ENCODE data around the gene RNF41.
"Not testable (repeated sequence)": the region's sequence is repeated elsewhere in the genome, so short reads cannot be mapped to it uniquely, and the experiment has no call there.

RNF41 gene

DNA sequence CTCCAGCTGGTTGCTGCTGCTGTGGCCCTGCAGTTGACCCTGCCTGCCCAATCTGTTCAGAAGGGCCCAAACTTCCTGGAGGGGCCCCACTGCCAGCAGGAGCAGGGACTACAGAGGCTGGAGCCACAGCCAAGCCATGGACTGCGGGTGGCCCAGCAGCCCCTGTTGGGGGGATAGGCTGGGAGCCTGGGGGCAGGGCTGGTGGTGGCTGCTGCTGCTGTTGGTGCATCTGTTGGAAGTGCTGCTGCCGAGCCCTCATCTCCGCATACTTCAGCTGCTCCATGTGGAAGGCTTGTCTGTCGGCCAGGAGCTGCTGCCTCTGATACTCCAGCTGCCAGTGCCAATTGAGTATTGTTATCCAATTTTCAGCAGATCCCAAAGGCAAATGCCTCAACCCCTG, 56.4 kb downstream of the RNF41 start:
- DNase-seq (ENCODE audit: low read depth), result no peak

DNA sequence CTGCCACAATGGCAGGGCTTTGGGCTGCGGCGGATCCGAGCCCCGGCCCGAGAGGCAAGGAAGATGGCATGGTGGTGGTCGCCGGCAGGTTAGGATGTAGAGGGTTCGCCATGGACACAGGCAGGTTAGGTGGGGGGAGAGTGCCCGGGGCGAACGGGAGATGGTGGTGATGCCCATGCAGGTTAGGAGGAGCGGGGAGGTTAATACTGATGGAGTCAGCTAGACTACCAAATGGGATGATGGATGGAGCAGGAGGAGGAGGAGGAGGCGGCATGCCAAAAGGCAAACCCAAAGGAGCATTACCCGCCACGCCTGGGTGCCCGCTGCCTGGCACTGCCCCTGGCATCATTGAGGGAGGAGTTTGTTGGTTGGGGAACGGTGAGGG, 57.4 kb downstream of the RNF41 start:
- DNase-seq (ENCODE audit: low read depth), result no peak

DNA sequence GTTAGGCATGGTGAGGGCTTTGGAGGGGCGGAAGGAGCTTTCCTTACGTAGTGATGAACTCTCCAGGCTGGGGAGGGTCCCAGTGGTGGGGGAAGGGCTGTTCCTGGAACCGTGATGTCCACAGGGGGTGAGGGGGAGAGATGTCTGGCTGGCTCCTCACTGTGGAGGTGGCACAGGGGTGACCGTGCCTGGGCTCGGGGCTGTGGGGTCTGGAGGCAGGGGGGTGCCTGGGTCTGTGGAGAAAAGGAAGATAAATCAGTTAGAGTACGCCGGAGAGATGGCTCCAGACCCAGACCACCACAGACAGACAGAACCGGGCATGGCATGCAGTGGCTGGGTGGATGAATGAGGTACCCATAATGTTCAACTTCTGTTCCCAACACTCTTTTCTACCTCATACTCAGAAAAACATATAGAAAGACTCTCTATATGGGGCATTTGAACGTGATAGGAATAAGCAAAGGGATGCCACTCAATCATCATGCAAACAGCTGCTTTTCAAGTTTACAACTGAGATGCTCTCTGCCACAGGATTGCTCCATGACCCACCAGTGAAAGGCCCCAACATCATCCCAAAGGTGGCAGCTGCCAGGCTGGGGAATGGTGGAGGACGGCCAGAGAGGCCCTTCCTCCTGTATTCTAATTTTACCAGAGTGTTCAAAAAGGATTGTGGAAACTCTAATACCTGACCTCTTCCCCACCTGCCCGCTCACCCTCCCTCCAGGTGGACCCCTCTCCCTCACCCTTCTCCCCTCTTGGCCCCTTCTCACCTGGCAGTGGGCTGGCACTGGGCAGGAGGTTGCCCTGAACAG, 58.0 kb downstream of the RNF41 start:
- no peak for DNase-seq (ENCODE audit: low read depth)

DNA sequence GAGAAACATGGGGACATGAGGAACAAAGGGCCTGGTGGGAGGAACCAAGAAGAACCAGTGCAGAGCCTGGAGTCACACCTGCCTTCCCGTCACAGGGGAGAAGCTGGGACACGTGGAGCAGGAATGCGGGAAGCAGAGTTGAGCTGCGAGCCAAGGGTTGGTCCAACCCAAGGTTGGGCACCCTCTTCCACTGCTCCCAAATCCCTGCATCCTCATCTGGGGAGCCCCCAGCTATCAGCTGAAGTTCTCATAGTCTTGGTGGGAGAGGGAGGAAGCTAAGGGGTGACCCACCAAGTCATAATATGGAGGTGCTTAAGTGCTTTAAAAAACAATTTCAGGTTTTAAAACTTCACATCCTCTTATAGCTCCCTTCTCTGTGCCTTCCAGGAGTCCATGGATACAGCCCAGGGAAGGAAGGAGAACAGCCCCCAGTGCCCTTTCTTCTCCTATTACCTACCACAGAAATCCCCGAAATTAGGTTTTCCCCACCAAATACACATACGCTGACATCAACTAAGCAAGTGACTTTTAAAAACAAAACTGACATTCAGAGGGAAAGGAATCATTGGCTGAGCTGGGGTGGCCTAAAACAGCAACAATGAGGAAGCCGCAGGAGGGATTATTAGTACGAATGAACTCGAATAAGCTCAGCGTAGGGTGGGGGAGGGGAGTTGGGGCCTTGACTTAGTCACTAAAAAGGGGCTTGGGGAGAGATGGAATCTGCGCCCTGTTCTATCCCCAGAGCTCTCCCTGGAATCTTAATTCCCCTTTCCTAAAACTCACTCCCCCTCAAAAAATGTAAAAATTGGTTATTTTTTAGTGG, 59.0 kb downstream of the RNF41 start:
- DNase-seq (ENCODE audit: low read depth), result no peak

DNA sequence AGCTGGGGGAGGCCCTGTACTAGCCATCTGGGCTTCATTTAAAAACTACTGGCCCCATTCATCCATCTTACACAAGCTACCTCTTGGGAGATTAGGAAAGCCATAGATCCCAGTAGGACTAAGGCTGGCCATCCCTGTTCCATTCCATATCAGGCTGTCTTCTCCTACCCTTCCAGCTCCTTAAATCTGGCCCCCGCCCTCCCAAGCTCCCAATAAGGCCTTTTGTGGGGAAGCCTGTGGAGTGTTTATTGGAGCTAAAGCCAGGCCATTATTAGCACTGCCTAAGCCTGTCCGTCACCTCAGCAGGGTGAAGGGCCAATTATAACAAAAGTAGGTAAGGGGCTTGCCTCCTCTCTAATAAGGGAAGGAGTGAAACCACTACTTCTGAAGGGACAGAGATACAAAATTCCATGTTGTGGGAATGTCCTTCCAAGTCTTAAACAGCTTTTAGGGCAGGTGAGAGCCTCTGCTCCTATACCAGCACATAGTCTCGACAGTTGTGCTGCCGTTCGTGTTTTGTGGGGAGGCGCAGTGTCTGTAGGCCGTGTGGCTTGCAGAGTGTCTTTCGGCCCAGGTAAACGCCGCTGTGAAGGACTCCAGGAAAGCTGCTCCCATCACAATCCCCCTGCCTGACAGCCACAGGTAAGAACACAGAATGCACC, 59.9 kb downstream of the RNF41 start:
- no peak for DNase-seq (ENCODE audit: low read depth)

DNA sequence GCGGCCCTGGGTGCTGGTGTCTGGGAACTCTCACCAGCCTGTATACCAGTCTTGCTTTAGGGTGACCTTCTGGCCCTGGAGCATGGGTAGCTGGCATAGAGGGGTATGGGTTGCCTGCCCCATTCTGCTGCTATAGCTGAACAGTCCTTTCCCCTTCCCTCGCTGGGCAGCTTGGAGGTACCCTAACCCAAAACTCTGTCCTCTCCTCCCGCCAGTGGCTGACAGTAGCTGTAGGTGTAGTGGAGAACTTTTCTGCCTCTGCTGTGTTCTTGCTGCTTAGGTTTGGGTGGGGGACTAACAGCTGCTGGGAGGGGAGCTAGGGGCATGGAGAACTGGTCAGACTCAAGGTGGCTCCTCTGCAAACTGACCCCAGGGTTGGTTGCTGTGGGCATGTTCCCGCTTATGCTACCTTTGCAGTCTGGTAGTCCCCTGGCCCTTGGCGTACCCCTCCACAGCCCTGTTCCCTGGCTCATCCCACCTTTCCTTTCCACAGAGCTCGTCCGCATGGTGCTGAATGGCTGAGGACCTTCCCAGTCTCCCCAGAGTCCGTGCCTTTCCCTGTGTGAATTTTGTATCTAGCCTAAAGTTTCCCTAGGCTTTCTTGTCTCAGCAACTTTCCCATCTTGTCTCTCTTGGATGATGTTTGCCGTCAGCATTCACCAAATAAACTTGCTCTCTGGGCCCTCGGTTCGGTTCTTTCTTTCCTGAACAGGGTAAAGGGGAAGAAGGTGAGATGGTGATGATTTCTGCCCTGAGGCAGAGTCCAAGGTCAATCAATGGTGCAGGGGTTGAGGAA, 60.6 kb downstream of the RNF41 start:
- no peak for DNase-seq (ENCODE audit: low read depth)

DNA sequence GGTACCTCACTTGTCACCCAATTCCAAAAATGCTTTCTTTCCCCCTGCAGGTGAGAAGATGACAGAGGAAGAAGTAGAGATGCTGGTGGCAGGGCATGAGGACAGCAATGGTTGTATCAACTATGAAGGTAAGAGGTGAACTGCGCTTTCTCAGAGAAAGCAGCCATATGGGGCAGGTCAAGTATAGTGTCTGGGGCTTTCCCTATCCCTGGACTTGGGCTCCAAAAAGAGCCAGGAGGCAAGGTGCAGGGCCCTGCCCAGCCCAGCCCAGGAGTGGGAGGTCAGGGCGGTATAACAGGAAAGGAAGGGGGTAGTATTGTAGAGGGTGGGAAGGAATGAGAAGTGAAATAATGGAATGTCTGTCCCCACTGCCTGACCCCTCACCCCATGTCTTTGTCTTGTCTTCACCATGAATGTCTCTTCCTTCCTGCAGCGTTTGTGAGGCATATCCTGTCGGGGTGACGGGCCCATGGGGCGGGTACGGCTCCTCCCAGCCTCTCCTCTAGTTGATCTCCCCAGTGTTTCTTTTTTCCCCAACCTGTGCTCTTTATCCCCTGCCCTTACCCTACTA, 61.4 kb downstream of the RNF41 start:
- peak; percentile 57 for DNase-seq (ENCODE audit: low read depth)

DNA sequence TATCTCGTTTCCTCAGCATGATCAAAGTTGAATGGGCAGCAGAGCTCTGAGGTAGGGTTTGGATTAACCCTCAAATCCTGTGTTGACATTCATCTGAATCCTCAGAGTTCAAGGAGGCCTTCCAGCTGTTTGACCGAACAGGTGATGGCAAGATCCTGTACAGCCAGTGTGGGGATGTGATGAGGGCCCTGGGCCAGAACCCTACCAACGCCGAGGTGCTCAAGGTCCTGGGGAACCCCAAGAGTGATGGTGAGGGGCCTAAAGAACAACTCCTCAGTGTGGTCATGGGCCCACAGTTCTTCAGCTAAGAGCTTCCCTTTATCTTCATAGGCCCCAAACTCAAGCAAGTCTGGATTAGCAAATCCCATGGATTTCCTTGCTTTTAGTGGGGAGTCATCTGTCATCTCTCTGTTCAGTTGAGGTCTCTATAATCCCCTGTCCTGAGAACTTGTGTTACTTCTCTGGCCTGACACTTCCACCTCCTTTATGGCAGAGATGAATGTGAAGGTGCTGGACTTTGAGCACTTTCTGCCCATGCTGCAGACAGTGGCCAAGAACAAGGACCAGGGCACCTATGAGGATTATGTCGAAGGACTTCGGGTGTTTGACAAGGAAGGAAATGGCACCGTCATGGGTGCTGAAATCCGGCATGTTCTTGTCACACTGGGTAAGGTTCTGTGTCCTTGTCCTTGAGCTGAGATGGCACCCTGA, 62.1 kb downstream of the RNF41 start:
- no peak for DNase-seq (ENCODE audit: low read depth)

DNA sequence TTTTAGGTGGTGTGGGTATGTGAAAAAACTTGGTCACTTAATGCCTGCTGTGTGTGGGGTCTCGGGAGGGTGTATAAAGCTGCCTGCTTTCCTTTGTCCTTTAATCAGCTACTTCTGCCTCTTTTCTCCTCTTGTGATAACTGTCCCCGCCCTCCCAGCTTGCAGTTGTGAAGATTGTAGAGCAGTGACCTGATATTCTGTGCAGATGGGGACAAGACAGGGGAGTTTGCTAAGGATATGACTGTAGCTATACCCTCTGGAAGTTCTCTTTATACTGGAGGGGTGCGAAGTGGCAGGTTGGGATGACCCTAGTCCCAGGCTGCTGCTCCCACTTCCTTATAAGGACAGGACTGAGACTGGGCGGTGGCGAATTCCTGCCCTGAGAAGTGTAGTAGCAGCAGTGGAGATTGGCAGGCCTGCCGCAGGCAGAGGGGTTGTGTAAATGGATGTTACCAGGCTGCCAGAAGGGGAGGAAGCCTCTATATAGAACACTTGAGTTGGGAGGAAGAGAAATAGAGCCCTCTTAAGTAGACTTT, 62.7 kb downstream of the RNF41 start:
- DNase-seq (ENCODE audit: low read depth), result no peak

DNA sequence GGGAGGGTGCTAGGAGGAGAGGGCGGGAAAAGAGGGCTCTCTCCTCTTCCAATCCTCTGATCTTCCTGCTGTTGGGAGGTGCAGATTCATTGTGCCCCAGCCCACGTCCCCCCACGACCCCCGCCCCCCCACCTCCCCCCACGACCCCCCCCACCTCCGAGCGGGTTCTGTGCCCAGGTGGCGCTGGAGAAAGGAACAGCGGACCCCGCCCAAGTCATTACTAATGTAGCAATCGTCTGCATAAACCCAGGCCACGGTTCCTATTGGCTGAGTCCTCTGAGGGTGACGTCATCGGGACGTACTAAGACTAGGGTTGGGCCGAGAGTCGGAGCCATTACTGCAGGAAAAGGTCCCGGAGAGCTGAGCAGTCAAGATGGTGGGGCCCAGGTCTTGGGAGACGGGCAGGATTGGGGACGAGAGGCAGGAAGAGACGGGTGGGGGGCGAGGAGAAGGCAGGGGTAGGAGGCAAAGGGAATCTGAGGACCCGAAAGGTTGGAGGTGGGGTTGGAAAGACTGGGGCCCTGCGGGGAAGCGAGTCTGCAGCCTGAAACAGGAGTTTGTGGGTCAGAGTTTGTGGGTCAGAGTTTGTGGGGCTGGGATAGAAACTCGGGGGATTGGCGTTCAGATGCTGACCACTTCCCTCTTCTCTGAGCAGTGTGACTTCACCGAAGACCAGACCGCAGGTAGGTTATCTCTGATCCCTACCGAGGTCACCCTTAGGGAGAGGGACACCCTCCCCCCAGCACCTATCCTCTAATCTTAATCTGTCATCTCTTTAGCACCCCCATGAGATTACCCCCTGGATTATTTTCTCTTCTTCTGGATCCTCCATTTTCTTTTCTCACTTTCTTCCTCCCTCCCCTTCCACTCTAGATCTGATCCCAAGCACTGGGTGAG, 63.4 kb downstream of the RNF41 start, which contains the start of gene MYL6:
Gene MYL6 (plus strand): TSS at position 331 of the 897 bp plus-strand sequence. CDS start 43 bp downstream, at position 374.
- DNase-seq (ENCODE audit: low read depth), result peak; percentile 90

DNA sequence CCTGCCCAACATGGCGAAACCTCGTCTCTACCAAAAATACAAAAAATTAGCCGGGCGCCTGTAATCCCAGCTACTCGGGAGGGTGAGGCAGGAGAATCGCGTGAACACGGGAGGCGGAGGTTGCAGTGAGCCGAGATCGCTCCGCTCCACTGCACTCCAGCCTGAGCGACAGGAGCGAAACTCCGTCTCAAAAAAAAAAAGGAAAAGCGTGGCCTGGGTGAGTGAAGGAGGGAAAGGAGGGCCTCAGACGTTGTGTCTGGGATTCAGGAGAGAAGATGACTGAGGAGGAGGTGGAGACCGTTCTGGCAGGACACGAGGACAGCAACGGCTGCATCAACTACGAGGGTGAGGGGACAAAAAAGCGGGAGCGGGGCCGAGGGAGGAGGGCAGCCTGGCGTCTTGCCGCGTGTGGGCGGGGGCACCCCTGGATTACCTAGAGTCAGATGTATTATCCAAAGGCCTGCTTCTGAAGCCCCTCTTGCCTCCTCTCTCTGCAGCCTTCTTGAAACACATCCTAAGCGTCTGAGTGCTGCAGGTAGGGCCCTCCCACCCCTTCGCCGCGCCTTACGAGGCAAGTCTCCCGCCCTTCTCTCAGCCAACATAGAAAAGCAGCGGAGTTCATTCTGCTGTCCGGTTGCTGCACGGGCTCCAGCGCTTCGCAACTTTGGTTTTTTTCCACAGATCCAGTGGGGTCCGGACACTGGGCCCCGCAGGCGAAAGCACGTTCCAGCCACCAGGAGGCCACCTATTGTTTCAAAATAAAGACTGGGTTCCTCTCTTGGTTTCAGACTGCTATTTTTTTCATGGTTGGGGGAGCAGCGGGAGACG, 64.3 kb downstream of the RNF41 start:
- peak; percentile 41 for DNase-seq (ENCODE audit: low read depth)

DNA sequence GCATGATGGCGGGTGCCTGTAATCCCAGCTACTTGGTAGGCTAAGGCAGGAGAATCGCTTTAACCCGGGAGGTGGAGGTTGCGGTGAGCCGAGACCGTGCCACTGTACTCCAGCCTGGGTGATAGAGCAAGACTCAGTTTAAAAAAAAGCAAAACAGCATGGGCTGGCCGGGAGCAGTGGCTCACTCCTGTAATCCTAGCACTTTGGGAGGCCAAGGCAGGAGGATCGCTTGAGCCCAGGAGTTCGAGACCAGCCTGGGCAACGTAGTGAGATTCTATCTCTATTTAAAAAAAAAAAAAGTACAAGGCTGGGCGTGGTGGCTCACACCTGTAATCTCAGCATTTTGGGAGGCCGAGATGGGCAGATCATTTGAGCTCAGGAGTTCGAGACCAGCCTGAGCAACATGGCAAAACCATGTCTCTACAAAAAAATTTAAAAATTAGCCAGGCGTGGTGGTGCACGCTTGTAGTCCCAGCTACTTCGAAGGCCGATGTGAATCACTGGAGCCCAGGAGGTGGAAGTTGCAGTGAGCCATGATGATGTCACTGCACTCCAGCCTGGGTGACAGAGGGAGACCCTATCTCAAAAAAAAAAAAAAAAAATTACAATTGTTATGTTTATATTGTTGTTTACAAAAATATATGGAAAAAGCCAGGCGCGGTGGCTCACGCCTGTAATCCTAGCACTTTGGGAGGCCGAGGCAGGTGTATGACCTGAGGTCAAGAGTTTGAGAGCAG, 65.1 kb downstream of the RNF41 start:
- DNase-seq (ENCODE audit: low read depth), result not testable (repeated sequence)

DNA sequence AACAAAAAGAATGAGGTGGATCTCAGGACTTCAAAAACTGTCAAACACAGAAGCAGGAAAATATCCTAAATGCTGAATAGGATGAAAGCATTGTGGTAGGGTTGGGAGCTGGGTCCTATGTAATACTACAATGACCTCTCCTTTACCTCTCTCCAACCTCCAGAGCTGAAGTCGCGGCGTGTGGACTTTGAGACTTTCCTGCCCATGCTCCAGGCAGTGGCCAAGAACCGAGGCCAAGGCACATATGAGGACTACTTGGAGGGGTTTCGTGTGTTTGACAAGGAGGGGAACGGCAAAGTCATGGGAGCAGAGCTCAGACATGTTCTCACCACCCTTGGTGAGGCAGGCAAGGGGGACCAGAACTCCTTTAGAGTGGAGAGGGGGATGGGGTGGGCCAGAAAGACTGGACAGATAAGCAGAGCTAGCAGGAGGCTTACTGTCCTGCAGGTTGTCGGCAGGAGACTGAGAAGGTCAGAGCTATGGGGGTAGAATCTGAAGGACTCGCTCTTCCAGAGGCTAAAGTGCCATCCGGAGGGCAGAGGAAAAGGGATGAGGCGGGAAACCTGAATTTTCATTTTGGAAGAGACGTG, 66.4 kb downstream of the RNF41 start:
- no peak for DNase-seq (ENCODE audit: low read depth)

DNA sequence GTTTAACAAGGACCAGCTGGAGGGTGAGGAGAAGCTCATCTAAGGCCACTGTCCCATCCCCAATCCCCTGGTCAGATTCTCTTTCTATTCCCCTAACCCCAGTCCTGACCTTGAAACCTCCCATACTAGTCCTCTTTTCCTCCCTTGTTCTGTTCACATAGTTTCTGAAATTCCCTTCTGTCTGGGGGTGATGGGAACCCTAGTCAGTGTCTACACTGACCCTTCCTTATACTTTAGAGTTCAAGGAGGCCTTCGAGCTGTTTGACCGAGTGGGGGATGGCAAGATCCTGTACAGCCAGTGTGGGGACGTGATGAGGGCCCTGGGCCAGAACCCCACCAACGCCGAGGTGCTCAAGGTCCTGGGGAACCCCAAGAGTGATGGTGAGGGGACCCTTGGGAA, 66.9 kb downstream of the RNF41 start:
- DNase-seq (ENCODE audit: low read depth), result no peak

DNA sequence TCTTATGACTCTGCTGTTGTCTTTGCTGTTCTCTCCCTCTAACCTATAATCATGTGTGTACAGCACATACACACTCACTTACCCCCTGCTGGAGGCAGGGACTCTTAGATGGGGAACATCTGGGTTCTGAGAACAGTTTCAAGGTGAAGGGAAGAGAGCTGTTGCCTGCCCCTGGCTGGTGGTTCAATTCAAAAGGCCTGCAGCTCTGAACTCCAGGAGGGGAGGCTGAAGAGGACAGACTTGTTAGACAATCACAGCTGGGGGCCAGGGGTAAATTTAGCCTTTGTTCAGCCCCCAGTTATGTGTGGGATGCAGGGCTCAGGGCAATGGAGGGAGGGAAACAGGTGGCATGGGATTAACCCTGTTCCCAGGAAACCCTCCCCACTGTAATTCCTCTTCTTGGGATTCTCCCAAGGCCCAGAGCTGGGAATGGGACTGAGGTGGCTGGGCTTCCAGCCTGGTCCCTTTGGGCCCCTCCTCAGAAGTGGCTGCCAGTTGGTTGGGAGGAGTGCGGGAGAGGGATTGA, 67.4 kb downstream of the RNF41 start:
- no peak for DNase-seq (ENCODE audit: low read depth)

DNA sequence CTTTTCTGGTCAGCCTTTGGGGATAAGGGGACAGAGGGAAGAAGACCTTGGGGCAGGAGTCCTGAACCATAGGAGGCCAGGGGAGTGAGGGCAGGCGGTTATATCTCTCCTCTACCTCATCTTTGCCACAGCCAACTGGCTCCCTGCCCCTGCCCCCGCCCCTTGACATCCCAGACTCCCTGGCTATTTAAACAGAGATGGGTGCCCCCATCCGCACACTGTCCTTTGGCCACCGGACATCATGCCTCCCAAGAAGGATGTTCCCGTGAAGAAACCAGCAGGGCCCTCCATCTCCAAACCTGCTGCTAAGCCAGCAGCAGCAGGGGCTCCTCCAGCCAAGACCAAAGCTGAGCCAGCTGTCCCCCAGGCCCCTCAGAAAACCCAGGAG, 68.0 kb downstream of the RNF41 start:
- no peak for DNase-seq (ENCODE audit: low read depth)
